H1 (cell line): ENCODE measurements around the gene ACY1. TPM values are rescaled to one million over a fixed set of nuclear protein-coding genes. Genes with fewer than 3 reads are reported as not detected.

Source experiments
- EZH2 ChIP-seq: fragments of 200-600 bp; sonication (generic); IDR thresholded peaks from 2 replicates; pipeline ENCODE4 v1.7.1; 2012; ENCODE audit warnings: low read depth, mild to moderate bottlenecking, moderate library complexity, low read length, inconsistent platforms; ENCODE audit not compliant: severe bottlenecking
- GTF2F1 ChIP-seq: IDR thresholded peaks from 2 replicates; pipeline ENCODE4 v1.6.1; 2012; ENCODE audit warnings: low read depth, low read length, improper control_type of control experiment, borderline replicate concordance
- RBBP5 ChIP-seq: IDR thresholded peaks from 2 replicates; pipeline ENCODE4 v1.7.1; 2012; ENCODE audit warnings: low read depth, mild to moderate bottlenecking, inconsistent platforms, low read length, moderate library complexity, borderline replicate concordance
- RNF2 ChIP-seq: fragments of 200-900, 300-1000 bp; sonication (generic); IDR thresholded peaks from 2 replicates; pipeline ENCODE4 v1.7.1; 2016; ENCODE audit warnings: borderline replicate concordance, low read depth, mild to moderate bottlenecking, antibody characterized with exemption, low read length; ENCODE audit not compliant: poor library complexity, severe bottlenecking; ENCODE audit errors: missing control alignments
- TBP ChIP-seq: IDR thresholded peaks from 2 replicates; pipeline ENCODE4 v1.6.1; 2011; ENCODE audit warnings: low read depth, low read length, improper control_type of control experiment
- TCF12 ChIP-seq: IDR thresholded peaks from 2 replicates; pipeline ENCODE4 v1.6.1; 2011; ENCODE audit warnings: low read depth, mild to moderate bottlenecking, low read length
- polyA plus RNA-seq, 7 experiments: library from polyadenylated mRNA; depleted of rRNA in 3 of 7; stranded (reverse) in 5 of 7; unstranded in 2 of 7; fragments of >200 nt in 5 of 7; fragments of 200-250 nt in 2 of 7; gene quantifications; 1 replicate in 5 of 7; 2 replicates in 1 of 7; 4 replicates in 1 of 7; pipeline versions ENCODE4 v1.2.1 to v1.2.3, GENCODE V29; 2011 to 2013; ENCODE audit warnings: missing spikeins in 2 of 7, mixed read lengths in 2 of 7
- total RNA-seq: library from RNA; stranded (reverse); fragmentation: NEBNext Ultra II Directional; extraction: Animal tissue kit (Norgen Biotek cat#: 25700); gene quantifications from 2 replicates; pipeline ENCODE4 v1.2.1, GENCODE V29; 2021
- TF ChIP-seq, protein P1 (sequence below): fragments of 300-600 bp; sonication (generic); IDR thresholded peaks from 2 replicates; pipeline ENCODE4 v1.7.1; 2012; ENCODE audit warnings: low read length, moderate library complexity, mild to moderate bottlenecking, inconsistent platforms; ENCODE audit not compliant: insufficient replicate concordance
- TF ChIP-seq, protein P2 (sequence below): IDR thresholded peaks from 2 replicates; pipeline ENCODE4 v1.6.1; 2012; ENCODE audit warnings: inconsistent platforms

The ACY1 gene
- total and polyA plus RNA-seq, 2 of the 8 experiments (the other 6 are each of a cell fraction or from before 2014, with no cell fraction given) = 48.3 to 113 TPM

DNA sequence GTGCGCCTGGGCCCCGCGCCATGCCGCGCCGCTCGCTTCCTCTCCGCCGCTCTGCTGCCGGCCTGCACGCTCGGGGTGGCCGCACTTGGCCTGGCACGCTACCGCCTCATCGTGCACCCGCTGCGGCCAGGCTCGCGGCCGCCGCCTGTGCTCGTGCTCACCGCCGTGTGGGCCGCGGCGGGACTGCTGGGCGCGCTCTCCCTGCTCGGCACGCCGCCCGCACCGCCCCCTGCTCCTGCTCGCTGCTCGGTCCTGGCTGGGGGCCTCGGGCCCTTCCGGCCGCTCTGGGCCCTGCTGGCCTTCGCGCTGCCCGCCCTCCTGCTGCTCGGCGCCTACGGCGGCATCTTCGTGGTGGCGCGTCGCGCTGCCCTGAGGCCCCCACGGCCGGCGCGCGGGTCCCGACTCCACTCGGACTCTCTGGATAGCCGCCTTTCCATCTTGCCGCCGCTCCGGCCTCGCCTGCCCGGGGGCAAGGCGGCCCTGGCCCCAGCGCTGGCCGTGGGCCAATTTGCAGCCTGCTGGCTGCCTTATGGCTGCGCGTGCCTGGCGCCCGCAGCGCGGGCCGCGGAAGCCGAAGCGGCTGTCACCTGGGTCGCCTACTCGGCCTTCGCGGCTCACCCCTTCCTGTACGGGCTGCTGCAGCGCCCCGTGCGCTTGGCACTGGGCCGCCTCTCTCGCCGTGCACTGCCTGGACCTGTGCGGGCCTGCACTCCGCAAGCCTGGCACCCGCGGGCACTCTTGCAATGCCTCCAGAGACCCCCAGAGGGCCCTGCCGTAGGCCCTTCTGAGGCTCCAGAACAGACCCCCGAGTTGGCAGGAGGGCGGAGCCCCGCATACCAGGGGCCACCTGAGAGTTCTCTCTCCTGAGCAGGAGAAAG is 27.2 kb upstream of the ACY1 start (continued):
- TF ChIP-seq, protein P1, sequence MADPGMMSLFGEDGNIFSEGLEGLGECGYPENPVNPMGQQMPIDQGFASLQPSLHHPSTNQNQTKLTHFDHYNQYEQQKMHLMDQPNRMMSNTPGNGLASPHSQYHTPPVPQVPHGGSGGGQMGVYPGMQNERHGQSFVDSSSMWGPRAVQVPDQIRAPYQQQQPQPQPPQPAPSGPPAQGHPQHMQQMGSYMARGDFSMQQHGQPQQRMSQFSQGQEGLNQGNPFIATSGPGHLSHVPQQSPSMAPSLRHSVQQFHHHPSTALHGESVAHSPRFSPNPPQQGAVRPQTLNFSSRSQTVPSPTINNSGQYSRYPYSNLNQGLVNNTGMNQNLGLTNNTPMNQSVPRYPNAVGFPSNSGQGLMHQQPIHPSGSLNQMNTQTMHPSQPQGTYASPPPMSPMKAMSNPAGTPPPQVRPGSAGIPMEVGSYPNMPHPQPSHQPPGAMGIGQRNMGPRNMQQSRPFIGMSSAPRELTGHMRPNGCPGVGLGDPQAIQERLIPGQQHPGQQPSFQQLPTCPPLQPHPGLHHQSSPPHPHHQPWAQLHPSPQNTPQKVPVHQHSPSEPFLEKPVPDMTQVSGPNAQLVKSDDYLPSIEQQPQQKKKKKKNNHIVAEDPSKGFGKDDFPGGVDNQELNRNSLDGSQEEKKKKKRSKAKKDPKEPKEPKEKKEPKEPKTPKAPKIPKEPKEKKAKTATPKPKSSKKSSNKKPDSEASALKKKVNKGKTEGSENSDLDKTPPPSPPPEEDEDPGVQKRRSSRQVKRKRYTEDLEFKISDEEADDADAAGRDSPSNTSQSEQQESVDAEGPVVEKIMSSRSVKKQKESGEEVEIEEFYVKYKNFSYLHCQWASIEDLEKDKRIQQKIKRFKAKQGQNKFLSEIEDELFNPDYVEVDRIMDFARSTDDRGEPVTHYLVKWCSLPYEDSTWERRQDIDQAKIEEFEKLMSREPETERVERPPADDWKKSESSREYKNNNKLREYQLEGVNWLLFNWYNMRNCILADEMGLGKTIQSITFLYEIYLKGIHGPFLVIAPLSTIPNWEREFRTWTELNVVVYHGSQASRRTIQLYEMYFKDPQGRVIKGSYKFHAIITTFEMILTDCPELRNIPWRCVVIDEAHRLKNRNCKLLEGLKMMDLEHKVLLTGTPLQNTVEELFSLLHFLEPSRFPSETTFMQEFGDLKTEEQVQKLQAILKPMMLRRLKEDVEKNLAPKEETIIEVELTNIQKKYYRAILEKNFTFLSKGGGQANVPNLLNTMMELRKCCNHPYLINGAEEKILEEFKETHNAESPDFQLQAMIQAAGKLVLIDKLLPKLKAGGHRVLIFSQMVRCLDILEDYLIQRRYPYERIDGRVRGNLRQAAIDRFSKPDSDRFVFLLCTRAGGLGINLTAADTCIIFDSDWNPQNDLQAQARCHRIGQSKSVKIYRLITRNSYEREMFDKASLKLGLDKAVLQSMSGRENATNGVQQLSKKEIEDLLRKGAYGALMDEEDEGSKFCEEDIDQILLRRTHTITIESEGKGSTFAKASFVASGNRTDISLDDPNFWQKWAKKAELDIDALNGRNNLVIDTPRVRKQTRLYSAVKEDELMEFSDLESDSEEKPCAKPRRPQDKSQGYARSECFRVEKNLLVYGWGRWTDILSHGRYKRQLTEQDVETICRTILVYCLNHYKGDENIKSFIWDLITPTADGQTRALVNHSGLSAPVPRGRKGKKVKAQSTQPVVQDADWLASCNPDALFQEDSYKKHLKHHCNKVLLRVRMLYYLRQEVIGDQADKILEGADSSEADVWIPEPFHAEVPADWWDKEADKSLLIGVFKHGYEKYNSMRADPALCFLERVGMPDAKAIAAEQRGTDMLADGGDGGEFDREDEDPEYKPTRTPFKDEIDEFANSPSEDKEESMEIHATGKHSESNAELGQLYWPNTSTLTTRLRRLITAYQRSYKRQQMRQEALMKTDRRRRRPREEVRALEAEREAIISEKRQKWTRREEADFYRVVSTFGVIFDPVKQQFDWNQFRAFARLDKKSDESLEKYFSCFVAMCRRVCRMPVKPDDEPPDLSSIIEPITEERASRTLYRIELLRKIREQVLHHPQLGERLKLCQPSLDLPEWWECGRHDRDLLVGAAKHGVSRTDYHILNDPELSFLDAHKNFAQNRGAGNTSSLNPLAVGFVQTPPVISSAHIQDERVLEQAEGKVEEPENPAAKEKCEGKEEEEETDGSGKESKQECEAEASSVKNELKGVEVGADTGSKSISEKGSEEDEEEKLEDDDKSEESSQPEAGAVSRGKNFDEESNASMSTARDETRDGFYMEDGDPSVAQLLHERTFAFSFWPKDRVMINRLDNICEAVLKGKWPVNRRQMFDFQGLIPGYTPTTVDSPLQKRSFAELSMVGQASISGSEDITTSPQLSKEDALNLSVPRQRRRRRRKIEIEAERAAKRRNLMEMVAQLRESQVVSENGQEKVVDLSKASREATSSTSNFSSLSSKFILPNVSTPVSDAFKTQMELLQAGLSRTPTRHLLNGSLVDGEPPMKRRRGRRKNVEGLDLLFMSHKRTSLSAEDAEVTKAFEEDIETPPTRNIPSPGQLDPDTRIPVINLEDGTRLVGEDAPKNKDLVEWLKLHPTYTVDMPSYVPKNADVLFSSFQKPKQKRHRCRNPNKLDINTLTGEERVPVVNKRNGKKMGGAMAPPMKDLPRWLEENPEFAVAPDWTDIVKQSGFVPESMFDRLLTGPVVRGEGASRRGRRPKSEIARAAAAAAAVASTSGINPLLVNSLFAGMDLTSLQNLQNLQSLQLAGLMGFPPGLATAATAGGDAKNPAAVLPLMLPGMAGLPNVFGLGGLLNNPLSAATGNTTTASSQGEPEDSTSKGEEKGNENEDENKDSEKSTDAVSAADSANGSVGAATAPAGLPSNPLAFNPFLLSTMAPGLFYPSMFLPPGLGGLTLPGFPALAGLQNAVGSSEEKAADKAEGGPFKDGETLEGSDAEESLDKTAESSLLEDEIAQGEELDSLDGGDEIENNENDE = no peak
- no peak for TF ChIP-seq TBP
- no peak; the same call in 1 of the 2 replicates for TF ChIP-seq RBBP5
- TF ChIP-seq, protein P2, sequence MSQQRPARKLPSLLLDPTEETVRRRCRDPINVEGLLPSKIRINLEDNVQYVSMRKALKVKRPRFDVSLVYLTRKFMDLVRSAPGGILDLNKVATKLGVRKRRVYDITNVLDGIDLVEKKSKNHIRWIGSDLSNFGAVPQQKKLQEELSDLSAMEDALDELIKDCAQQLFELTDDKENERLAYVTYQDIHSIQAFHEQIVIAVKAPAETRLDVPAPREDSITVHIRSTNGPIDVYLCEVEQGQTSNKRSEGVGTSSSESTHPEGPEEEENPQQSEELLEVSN = peak; percentile 67
- TF ChIP-seq RNF2 = peak; percentile 45
- TF ChIP-seq EZH2 = no peak
- TF ChIP-seq TCF12 = no peak
- no peak for TF ChIP-seq GTF2F1
